NCI-H510A treated with DMSO at 0.1 percent for 48 hours (cell line): ENCODE results near the gene EFL1.

Experiments
- DNase-seq: peaks from one replicate; lab custom pipeline; 2025; lab: John Stamatoyannopoulos, UW

EFL1 gene

GRCh38 chr15:82081914-82082762 lies 180.4 kb downstream of the EFL1 start:
- DNase-seq, result no peak

- DNase-seq, result no peak
Observed at GRCh38 chr15:82080774-82081173, 181.8 kb downstream of the EFL1 start.
